ENCODE measurements around the gene PPP1R3G. TPM values are rescaled to one million over a fixed set of nuclear protein-coding genes. Genes with fewer than 3 reads are reported as not detected.

PPP1R3G gene
- total and polyA plus RNA-seq, 2 of the 4 experiments (the other 2 are of a cell fraction), result 0.10 to 0.18 TPM

GRCh38 chr6:5071216-5071615, 13.9 kb upstream of the PPP1R3G start:
- intact Hi-C loops (cut with micrococcal nuclease), result no loop called here

More at GRCh38 chr6:5071216-5071615, 13.9 kb upstream of the PPP1R3G start:
- Histone ChIP-seq H2BK15ac (ENCODE audit: low read depth, low read length) (no peak overlapping the region), H3K9ac (ENCODE audit: low read depth, low read length) (no peak overlapping the region), H2BK20ac (ENCODE audit: low read depth, low read length) (no peak overlapping the region), H3K9me3 (ENCODE audit: control insufficient read depth, insufficient read depth, low read length) (peaks cover 4% of the 10 kb centered on the region), H3K79me1 (ENCODE audit: low read depth in 1 of 2, low read length in 2 of 2) (no peaks in the 10 kb centered on the region), H3K4me1 (ENCODE audit: control insufficient read depth, insufficient read depth, low read length) (no peaks in the 10 kb centered on the region), H3K9me1 (ENCODE audit: insufficient read depth, low read length) (no peaks in the 10 kb centered on the region), H3K36me3 (ENCODE audit: control insufficient read depth, insufficient read depth, low read length) (no peaks in the 10 kb centered on the region), H3K56ac (ENCODE audit: extremely low read depth, insufficient read depth, low read length) (no peak overlapping the region), H4K20me1 (ENCODE audit: insufficient read depth, low read length) (no peaks in the 10 kb centered on the region), H4K91ac (ENCODE audit: insufficient read depth, low read depth, low read length) (no peak overlapping the region), H3K27me3 (ENCODE audit: control insufficient read depth, insufficient read depth, low read length) (no peaks in the 10 kb centered on the region; the same call in 1 of the 2 replicates), H3K27ac (ENCODE audit: insufficient read depth, low read length) (no peak overlapping the region), H3K18ac (ENCODE audit: low read depth, low read length) (no peak overlapping the region), H3K23ac (ENCODE audit: low read depth, low read length) (no peak overlapping the region), H4K8ac (ENCODE audit: low read depth in 2 of 2, low read length in 2 of 2) (no peak overlapping the region), H2BK120ac (ENCODE audit: low read depth, low read length) (no peak overlapping the region), H2BK5ac (ENCODE audit: low read depth, low read length, poor library complexity, severe bottlenecking) (no peak overlapping the region), H3K4me2 (ENCODE audit: low read depth, low read length) (no peak overlapping the region), H3K14ac (replicated peaks; ENCODE audit: low read depth, low read length) (no peak overlapping the region), H3K4me3 (ENCODE audit: insufficient read depth, low read depth, low read length) (no peak overlapping the region), H3K4ac (ENCODE audit: low read depth, low read length) (no peak overlapping the region), H2AK5ac (ENCODE audit: low read depth, low read length) (no peak overlapping the region), H4K5ac (ENCODE audit: low read depth, low read length) (no peak overlapping the region), H2AFZ (replicated peaks; ENCODE audit: low read length, poor library complexity) (no peak overlapping the region), H2AK9ac (replicated peaks; ENCODE audit: low read depth, low read length, poor library complexity) (no peak overlapping the region)
- in situ Hi-C loops (cut with MboI; ENCODE audit: low sequenced_read_pairs) (no loop called here), dilution Hi-C loops (cut with HindIII; ENCODE audit: low sequenced_read_pairs, unreplicated experiment) (no loop called here)
- ChIA-PET CTCF (no interaction called here), POLR2A (ENCODE audit: unreplicated experiment) (no interaction called here)
- WGBS, 2 experiments (ENCODE audit: extremely low coverage in 2 of 2, insufficient read length in 1 of 2), result no CpG with 5 or more reads among the region's 2 CpGs
- ATAC-seq (ENCODE audit: low read depth) (no peak), DNase-seq (no peak)
- BruUV-seq (replicated peaks), result no TSS peak
- TF ChIP-seq USF2 (IDR thresholded peaks at IDR 0.05; ENCODE audit: low read depth, low read length) (no peak), RFX5 (IDR thresholded peaks at IDR 0.05; ENCODE audit: low read depth, low read length) (no peak), BHLHE40 (IDR thresholded peaks at IDR 0.05; ENCODE audit: low read depth, low read length) (no peak), ELK1 (IDR thresholded peaks at IDR 0.05; ENCODE audit: borderline replicate concordance, low read depth, low read length) (no peak), FOS (IDR thresholded peaks at IDR 0.05; ENCODE audit: low read depth, low read length) (no peak), MAZ (IDR thresholded peaks at IDR 0.05; ENCODE audit: borderline replicate concordance, low read depth, low read length) (no peak)

Data from IMR-90 (cell line).